IMR-90 (cell line): ENCODE results near the gene ITIH6. TPM values are rescaled to one million over a fixed set of nuclear protein-coding genes. Genes with fewer than 3 reads are reported as not detected.

Source experiments
- ATAC-seq: fragments of 200-7000 bp; cut with Tn5 transposase; 2 replicates; pipeline ENCODE4 v1.9.1; 2020; ENCODE audit warnings: low read depth, mild to moderate bottlenecking, moderate library complexity
- BruUV-seq: library from RNA; stranded (reverse); fragments of 400-500 nt; replicated peaks from 2 replicates; lab custom pipeline; 2021; lab: Mats Ljungman, UMichigan
- CTCF ChIA-PET: fragments of 300-600 bp; formaldehyde crosslinking; extraction: SDS; loops from one replicate; lab custom pipeline; 2021; ENCODE audit warnings: antibody characterized with exemption; lab: Yijun Ruan, JAX
- POLR2A ChIA-PET: fragments of 300-600 bp; sonication (Branson Sonifier 250); formaldehyde crosslinking; loops from one replicate; lab custom pipeline; 2022; ENCODE audit warnings: antibody characterized with exemption; ENCODE audit not compliant: unreplicated experiment; lab: Charles Lee
- DNase-seq: peaks from one replicate; pipeline ENCODE4 v3.0.0; 2013
- H2AFZ ChIP-seq: replicated peaks from 2 replicates; pipeline ENCODE3; 2013; ENCODE audit warnings: low read length, mild to moderate bottlenecking; ENCODE audit not compliant: poor library complexity
- H2AK5ac ChIP-seq: 2 replicates; pipeline ENCODE4 v1.6.1; 2013; ENCODE audit warnings: low read depth, low read length, inconsistent platforms
- H2AK9ac ChIP-seq: replicated peaks from 2 replicates; pipeline ENCODE3; 2013; ENCODE audit warnings: mild to moderate bottlenecking, low read depth, low read length, moderate library complexity; ENCODE audit not compliant: poor library complexity
- H2BK120ac ChIP-seq: 2 replicates; pipeline ENCODE4 v1.6.1; 2013; ENCODE audit warnings: low read depth, low read length, inconsistent platforms
- H2BK15ac ChIP-seq: 3 replicates; pipeline ENCODE4 v1.6.1; 2013; ENCODE audit warnings: low read depth, low read length, inconsistent platforms
- H2BK20ac ChIP-seq: 2 replicates; pipeline ENCODE4 v1.6.1; 2013; ENCODE audit warnings: low read depth, mild to moderate bottlenecking, inconsistent platforms, low read length, moderate library complexity
- H2BK5ac ChIP-seq: 2 replicates; pipeline ENCODE4 v1.6.1; 2013; ENCODE audit warnings: mild to moderate bottlenecking, low read depth, low read length, inconsistent platforms; ENCODE audit not compliant: poor library complexity, severe bottlenecking
- H3K14ac ChIP-seq: replicated peaks from 2 replicates; pipeline ENCODE4 v1.6.1; 2013; ENCODE audit warnings: low read depth, low read length, inconsistent platforms
- H3K18ac ChIP-seq: 2 replicates; pipeline ENCODE4 v1.6.1; 2013; ENCODE audit warnings: low read depth, low read length, control low read depth
- H3K23ac ChIP-seq: 2 replicates; pipeline ENCODE4 v1.6.1; 2013; ENCODE audit warnings: low read depth, low read length, inconsistent platforms
- H3K27ac ChIP-seq: 2 replicates; pipeline ENCODE4 v1.5.1; 2013; ENCODE audit warnings: mild to moderate bottlenecking, control low read depth, low read length; ENCODE audit not compliant: insufficient read depth
- H3K27me3 ChIP-seq: 2 replicates; pipeline ENCODE4 v1.6.1; 2013; ENCODE audit warnings: low read length; ENCODE audit not compliant: control insufficient read depth, insufficient read depth
- H3K36me3 ChIP-seq: 2 replicates; pipeline ENCODE4 v1.6.1; 2013; ENCODE audit warnings: low read length, mixed read lengths; ENCODE audit not compliant: control insufficient read depth, insufficient read depth
- H3K4ac ChIP-seq: 2 replicates; pipeline ENCODE4 v1.6.1; 2013; ENCODE audit warnings: low read depth, low read length, inconsistent platforms
- H3K4me1 ChIP-seq: 2 replicates; pipeline ENCODE4 v1.6.1; 2013; ENCODE audit warnings: low read length, mixed read lengths; ENCODE audit not compliant: control insufficient read depth, insufficient read depth
- H3K4me2 ChIP-seq: 2 replicates; pipeline ENCODE4 v1.6.1; 2013; ENCODE audit warnings: low read depth, mild to moderate bottlenecking, control low read depth, low read length, moderate library complexity
- H3K4me3 ChIP-seq: 2 replicates; pipeline ENCODE4 v1.5.1; 2013; ENCODE audit warnings: low read depth, mild to moderate bottlenecking, control low read depth, low read length, moderate library complexity; ENCODE audit not compliant: insufficient read depth
- H3K56ac ChIP-seq: 2 replicates; pipeline ENCODE4 v1.6.1; 2013; ENCODE audit warnings: low read length, inconsistent platforms; ENCODE audit not compliant: insufficient read depth; ENCODE audit errors: extremely low read depth
- H3K79me1 ChIP-seq, 2 experiments: 2 replicates each; pipeline ENCODE4 v1.6.1; 2013; ENCODE audit warnings: low read length in 2 of 2, inconsistent platforms in 1 of 2, low read depth in 1 of 2
- H3K9ac ChIP-seq: 2 replicates; pipeline ENCODE4 v1.6.1; 2013; ENCODE audit warnings: low read depth, low read length, control low read depth
- H3K9me1 ChIP-seq: 2 replicates; pipeline ENCODE4 v1.6.1; 2013; ENCODE audit warnings: low read length, inconsistent platforms; ENCODE audit not compliant: insufficient read depth
- H3K9me3 ChIP-seq: 2 replicates; pipeline ENCODE4 v1.6.1; 2013; ENCODE audit warnings: low read length; ENCODE audit not compliant: control insufficient read depth, insufficient read depth
- H4K20me1 ChIP-seq: 2 replicates; pipeline ENCODE4 v1.6.1; 2013; ENCODE audit warnings: low read length, inconsistent platforms; ENCODE audit not compliant: insufficient read depth
- H4K5ac ChIP-seq: 2 replicates; pipeline ENCODE4 v1.6.1; 2013; ENCODE audit warnings: mild to moderate bottlenecking, low read depth, low read length, control low read depth
- H4K8ac ChIP-seq, 2 experiments: 2 replicates each; pipeline ENCODE4 v1.6.1; 2013; ENCODE audit warnings: low read depth in 2 of 2, low read length in 2 of 2, control low read depth in 1 of 2, inconsistent platforms in 1 of 2
- H4K91ac ChIP-seq: 2 replicates; pipeline ENCODE4 v1.6.1; 2013; ENCODE audit warnings: low read depth, low read length, inconsistent platforms; ENCODE audit not compliant: insufficient read depth
- CEBPB ChIP-seq: IDR thresholded peaks from 2 replicates; pipeline ENCODE4 v1.6.1; 2012; ENCODE audit warnings: low read depth, low read length, improper control_type of control experiment
- POLR2A ChIP-seq: IDR thresholded peaks from 2 replicates; pipeline ENCODE4 v1.6.1; 2012; ENCODE audit warnings: mild to moderate bottlenecking, low read depth, low read length
- RFX5 ChIP-seq: IDR thresholded peaks from 2 replicates; pipeline ENCODE4 v1.8.0; 2012; ENCODE audit warnings: low read depth, mild to moderate bottlenecking, low read length, moderate library complexity
- WGBS, 2 experiments: methylation state at CpG; one replicate each; pipeline versions ENCODE4 v1.1.5 to v1.1.7; 2013; ENCODE audit warnings: missing lambda C conversion rate in 2 of 2; ENCODE audit not compliant: insufficient read length in 1 of 2; ENCODE audit errors: extremely low coverage in 2 of 2; 5-methylcytosine and 5-hydroxymethylcytosine counted together
- dilution Hi-C: fragments of 300-500 bp; cut with HindIII; formaldehyde crosslinking; loops from one replicate; pipeline ENCODE4 v1.14.3; 2018; ENCODE audit warnings: low sequenced_read_pairs; ENCODE audit not compliant: unreplicated experiment
- in situ Hi-C: fragments of 300-500 bp; cut with MboI; formaldehyde crosslinking; loops from 3 replicates; pipeline ENCODE4 v1.14.3; 2019; ENCODE audit warnings: low sequenced_read_pairs, inconsistent platforms, mixed read lengths
- intact Hi-C: fragments of 100-400 bp; cut with micrococcal nuclease; formaldehyde crosslinking; loops from 2 replicates; pipeline ENCODE4 v1.10.0; 2022
- polyA plus RNA-seq, 3 experiments: library from polyadenylated mRNA; depleted of rRNA; stranded (reverse); fragments of >200 nt; gene quantifications; 2 replicates each; pipeline ENCODE4 v1.2.3, GENCODE V29; 2012; ENCODE audit warnings: low replicate concordance in 1 of 3
- total RNA-seq: library from RNA; depleted of rRNA; stranded (reverse); fragments of >200 nt; gene quantifications from 2 replicates; pipeline ENCODE4 v1.2.3, GENCODE V29; 2012

Gene ITIH6
- total and polyA plus RNA-seq, 2 of the 4 experiments (the other 2 are of a cell fraction), result not detected

GRCh38 chrX:54819201-54819600, 21.1 kb upstream of the ITIH6 start:
- Histone ChIP-seq H4K91ac (no peak overlapping the region), H3K79me1 (peaks cover 0 to 3% of the 10 kb centered on the region in 2 experiments; a peak in 1 of 4 replicates), H2AFZ (no peak overlapping the region), H3K18ac (no peak overlapping the region), H3K9me3 (no peaks in the 10 kb centered on the region), H3K4me1 (no peaks in the 10 kb centered on the region), H2AK9ac (no peak overlapping the region), H3K4ac (no peak overlapping the region), H3K27ac (no peak overlapping the region), H3K9ac (no peak overlapping the region), H3K4me2 (no peak overlapping the region), H2BK20ac (no peak overlapping the region), H2BK120ac (no peak overlapping the region), H4K20me1 (peaks cover 5% of the 10 kb centered on the region; the same call in 1 of the 2 replicates), H2BK5ac (no peak overlapping the region), H3K14ac (no peak overlapping the region), H3K9me1 (peaks cover under 1% of the 10 kb centered on the region; the same call in 1 of the 2 replicates), H2AK5ac (no peak overlapping the region), H4K5ac (no peak overlapping the region), H3K56ac (no peak overlapping the region), H4K8ac (no peak overlapping the region), H3K36me3 (peaks cover 17% of the 10 kb centered on the region), H2BK15ac (no peak overlapping the region), H3K27me3 (no peaks in the 10 kb centered on the region), H3K4me3 (no peak overlapping the region), H3K23ac (no peak overlapping the region)
- in situ Hi-C loops, result no loop called here
- CTCF ChIA-PET, result no interaction called here
- dilution Hi-C loops, result no loop called here
- ATAC-seq (no peak), DNase-seq (no peak)
- no peak for TF ChIP-seq RFX5
- TF ChIP-seq CEBPB, result no peak
- no peak for TF ChIP-seq POLR2A
- intact Hi-C loops, result no loop called here
- no TSS peak for BruUV-seq
- WGBS, 2 experiments, result no CpG with 5 or more reads among the region's 8 CpGs
- POLR2A ChIA-PET, result no interaction called here
